Measurements from ENCODE around the gene TUBB3.
A peak's percentile ranks its signal among the peaks of the same experiment; 100 is the strongest.
"Not testable (repeated sequence)": the region's sequence is repeated elsewhere in the genome, so short reads cannot be mapped to it uniquely, and the experiment has no call there.

TUBB3 gene

GRCh38 chr16:89922884-89923639, at the start of gene TUBB3:
Gene TUBB3, plus strand, starts transcription at chr16:89923342. Its CDS starts 60 bp downstream, at chr16:89923402.
- DNase-seq: peak; percentile 72

DNA sequence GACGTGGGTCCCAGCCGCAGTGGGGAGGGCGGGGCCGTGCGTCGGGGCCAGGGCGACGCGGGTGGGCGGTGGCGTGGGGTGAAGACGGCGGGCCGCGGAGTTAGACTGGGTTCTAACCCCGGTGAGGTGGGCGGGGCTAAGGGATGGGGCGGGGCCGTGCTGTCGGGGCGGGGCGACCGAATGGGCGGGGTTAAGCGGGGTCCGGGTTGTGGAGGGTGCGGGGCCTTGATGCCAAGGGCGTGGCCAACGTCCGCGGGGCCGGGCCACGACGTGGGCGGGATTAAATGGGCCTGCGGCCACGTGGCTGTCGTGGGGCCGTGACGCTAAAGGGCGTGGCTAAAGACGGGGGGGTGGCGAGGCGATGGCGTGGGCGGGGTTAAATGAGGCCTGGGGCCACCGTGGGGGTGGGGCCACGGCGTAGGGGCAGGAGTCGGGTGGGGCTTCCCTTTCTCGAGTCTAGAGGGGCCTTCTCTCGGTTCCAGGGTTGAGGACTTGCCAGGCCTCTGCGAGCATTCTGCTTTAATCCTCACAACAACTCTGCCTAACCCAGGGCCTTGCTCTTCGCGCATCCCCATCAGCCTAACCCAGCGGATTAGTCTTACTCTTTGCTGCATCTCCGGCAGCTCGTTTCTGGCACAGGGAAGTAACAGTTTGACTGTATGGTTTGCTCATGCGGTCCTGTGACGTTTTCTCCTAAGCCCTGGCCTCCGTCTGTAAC, 49.0 kb upstream of the TUBB3 start:
- DNase-seq: peak; percentile 98

- not testable (repeated sequence) for DNase-seq
Measured at GRCh38 chr16:89879123-89879522, 44.0 kb upstream of the TUBB3 start.

DNA sequence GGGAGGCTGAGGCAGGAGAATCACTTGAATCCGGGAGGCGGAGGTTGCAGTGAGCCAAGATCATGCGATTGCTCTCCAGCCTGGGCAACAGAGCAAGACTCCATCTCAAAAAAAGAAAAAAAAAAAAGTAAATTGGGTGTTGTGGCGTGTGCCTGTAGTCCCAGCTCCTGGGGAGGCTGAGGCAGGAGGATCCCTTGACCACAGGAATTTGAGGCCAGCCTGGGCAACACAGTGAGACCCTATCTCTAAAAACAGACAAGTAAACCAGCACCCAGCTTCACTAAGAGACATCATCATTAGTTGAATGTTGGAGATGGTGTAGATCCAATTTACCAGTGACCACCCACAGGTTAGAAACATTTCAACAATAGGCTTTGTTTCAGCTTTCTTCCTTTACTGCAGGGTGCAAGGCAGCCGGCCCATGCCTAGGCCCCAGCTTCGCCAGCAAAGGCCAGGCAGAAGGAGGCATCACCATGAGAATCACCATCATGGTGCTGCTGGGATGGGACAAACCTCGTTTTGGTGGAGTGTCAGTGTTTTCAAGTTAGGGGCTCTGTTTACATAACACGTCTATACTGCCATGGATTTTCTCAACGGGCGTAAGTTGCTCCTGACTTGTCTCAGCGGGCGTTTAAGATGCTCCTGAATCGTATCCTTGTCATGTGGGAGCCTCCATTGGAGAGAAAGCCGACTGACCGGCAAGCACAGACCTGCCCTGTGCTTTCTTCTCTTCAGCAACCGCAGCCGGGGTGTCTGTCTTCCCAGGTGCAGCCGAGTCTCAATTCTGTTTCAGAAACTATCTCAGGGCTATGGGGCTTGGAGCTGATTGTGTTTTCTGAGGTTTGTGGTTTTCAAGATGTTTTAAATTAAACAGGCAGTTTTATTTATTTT, 42.4 kb upstream of the TUBB3 start:
- DNase-seq: no peak

DNA sequence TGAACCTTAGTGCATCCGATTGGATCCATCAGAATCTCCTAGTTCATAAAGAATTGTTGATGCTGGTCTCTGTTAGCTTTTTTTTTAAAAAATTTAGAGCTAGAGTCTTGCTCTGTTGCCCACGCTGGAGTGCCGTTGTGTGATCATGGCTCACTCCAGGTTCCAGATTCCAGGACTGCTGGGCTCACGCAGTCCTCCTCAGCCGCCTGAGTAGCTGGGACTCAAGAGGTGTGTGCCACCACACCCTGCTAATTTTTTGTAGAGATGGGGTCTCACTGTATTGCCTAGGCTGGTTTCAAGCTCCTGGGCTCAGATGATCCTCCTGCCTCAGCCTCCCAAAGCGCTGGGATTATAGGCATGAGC, 41.8 kb upstream of the TUBB3 start:
- no peak for DNase-seq

DNA sequence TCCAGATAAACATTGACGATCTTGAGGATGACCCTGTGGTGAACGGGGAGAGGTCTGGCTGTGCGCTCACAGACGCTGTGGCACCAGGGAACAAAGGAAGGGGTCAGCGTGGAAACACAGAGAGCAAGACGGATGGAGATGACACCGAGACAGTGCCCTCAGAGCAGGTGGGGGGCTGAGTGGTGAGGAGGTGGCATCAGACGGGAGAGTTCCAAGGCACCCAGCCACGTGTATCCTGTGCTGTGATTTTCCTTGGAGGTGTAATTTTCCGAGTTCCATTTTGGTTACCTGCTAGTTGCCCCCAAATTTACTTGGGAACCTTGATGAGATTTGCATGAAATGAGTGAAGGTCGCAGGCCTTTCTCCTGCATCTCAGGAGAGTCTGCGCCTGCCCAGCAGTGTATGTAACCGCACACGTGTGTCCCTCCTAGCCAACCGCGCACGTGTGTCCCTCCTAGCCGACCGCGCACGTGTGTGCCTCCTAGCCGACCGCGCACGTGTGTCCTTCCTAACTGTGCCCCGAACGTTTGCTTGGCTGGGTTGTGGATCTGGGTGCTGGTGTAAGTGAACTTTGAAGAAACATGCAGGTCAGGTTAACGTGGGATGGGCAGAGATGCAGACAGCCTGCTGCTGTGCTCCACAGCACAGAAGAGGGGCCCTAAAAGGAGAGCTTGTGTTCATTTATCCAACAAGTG, 39.6 kb upstream of the TUBB3 start:
- DNase-seq: no peak

- no peak for DNase-seq
Measured at GRCh38 chr16:89884041-89884421, 39.1 kb upstream of the TUBB3 start.

DNA sequence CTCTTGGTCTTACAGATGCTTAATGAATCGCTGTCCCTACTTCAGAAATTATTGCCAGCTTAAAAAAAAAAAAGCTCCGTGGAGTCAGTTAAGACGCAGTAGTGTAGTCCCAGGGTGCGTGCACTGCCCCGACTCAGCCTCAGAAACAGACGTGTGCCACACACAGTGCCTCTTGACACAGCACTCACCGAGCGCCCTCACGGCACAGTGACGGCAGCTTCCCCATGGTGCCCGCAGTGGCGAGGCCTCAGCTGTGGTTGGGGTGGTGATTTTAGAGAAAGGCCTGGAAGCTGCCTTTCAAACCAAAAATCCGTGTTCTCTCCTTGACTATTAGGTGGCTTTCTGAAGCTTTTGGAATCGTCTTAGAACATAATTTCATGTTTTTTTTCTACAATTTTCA, 35.9 kb upstream of the TUBB3 start:
- DNase-seq: no peak

- no peak for DNase-seq
Measured at GRCh38 chr16:89890200-89890599, 32.9 kb upstream of the TUBB3 start.

DNA sequence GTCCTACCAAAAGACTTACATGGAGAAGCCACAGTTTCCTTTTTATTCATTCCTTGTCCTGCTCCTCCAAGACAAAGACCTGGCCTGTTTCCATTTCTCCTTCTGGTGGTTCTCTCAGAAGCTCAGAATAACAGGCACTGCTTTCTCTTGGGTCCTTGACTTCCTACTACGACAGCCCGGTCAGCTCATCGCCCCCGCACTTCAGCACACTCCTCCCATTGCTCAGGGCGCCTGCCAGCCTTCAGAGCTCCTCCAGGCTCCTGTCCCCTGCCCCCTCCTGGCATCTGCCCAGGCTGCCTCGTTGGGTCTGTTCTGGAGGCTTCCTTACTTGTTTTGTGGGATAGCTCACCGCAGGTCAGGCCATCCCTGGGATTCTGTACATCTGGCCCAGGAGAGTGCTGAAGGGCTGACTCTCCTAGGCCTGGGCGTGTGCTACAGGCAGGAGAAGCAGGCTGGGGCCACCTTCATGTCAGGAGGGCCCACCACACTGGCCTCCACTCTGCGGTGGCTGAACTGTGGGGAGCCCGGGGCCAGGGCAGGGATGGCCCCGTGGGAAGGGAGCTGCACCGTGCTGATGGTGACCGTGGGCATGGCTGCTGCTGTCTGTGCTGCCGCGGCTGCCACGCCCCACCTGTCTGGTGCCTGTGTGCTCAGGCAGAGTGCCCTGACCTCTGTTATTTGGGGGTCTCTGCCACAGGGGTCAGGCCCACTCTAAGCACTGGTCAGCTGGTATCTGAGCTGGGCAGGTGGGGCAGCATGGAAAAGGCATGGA, 32.1 kb upstream of the TUBB3 start:
- DNase-seq: no peak

- no peak for DNase-seq
Measured at GRCh38 chr16:89892055-89892630, 31.0 kb upstream of the TUBB3 start.

GRCh38 chr16:89892635-89893034, 30.5 kb upstream of the TUBB3 start:
- no peak for DNase-seq

DNA sequence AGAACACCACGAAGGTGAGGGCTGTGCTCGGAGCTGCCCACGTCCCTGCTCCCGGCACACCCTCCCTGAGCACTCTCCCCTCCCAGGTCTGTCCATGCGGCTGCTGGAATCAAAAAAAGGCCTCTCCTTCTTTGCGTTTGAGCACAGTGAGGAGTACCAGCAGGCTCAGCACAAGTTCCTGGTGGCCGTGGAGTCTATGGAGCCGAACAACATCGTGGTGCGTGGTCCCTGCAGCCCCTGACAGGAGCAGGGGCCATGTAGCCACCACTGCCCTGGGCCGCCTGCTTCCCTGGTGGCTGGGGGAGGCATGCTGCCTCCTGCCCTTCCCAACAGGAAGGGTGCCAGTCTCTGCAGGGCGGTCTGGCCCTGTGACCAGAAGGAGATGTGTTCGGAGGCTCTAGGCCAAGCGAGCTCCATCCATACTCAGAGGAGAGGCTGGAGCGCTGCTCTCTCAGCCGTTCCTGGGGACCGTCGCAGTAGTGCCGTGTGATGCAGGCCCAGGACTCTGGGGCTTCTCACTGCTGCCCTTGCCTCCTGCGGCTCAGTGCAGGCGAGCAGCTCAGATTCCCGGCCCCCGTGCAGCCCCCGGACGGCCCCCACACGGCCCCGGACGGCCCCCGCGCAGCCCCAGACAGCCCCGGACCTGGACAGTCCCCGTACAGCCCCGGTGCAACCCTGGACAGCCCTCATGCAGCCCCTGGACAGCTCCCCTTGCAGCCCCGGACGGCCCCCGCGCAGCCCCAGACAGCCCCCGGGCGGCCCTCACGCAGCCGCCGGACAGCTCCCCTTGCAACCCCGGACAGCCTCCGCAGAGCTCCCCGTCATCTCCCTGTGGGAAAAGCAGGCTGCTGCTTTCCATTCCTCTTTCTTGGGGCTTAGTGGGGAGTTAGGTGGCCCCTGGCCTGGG, 29.2 kb upstream of the TUBB3 start:
- DNase-seq: peak; percentile 17

- DNase-seq: peak; percentile 10
Measured at GRCh38 chr16:89895482-89896250, 27.5 kb upstream of the TUBB3 start.

DNA sequence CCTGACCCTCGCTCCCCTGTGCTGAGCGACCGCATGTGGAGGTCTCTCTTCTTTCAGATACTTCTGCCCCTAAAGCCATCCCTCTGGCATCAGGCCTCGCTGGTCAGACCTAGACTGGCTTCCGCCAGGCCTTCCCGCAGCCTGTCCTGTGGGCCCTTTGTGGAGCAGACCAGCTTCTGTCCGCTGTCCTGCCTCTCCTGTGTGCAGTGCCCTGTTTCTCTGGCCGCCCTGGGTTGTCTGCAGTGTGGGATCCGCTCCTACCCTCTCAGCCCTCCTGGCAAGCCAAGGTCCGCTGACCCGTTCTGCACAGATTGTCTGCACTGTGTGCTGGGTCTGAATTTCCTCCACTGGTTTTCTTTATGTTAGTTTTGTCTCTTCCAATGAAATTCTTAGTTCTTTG, 25.9 kb upstream of the TUBB3 start:
- no peak for DNase-seq

DNA sequence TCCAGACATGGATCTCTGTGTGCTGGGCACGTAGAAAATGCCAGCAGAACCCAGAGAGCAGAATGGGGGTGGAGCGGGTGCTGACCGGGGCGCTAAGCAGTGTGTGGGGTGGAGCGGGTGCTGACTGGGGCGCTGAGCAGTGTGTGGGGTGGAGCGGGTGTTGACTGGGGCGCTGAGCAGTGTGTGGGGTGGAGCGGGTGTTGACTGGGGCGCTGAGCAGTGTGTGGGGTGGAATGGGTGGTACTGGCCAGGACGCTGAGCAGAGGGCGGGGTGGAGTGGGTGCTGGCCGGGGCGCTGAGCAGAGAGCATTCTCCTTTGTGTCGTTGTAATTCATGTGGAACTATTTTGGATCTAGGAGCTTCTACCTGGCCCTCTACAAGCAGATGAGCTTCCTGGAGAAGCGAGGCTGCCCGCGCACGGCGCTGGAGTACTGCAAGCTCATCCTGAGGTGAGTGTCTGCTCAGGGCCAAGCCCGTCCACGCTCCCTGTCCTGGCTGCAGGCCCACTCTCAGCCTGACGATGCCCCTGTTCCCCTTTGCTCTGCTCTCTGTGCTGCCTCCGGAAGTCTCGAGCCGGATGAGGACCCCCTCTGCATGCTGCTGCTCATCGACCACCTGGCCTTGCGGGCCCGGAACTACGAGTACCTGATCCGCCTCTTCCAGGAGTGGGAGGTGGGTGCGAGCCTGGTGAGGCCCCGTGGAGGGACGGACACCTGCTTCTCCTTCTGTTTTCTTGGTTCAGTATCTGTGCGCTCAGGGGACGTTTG, 24.8 kb upstream of the TUBB3 start:
- peak; percentile 17 for DNase-seq

GRCh38 chr16:89899879-89900481, 23.2 kb upstream of the TUBB3 start:
- DNase-seq: peak; percentile 8

DNA sequence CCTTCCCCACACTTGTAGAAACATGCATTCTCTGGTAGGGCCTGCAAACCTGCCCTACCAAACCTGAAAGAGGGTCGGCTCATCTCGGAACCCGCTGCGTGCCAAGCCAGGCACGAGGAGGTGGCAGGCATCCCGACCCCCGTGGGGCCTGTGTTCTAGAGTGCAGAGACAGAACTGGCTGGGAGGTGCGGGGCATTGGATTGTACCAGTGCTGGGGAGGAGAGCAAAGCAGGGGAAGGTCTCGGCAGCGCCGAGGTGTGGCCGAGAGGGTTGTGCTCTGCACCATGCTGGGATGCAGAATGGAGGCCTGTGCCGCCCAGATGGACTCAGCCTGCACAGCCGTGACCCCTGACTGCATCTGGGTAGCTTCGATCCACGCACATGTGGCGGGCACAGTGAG, 22.3 kb upstream of the TUBB3 start:
- peak; percentile 11 for DNase-seq

DNA sequence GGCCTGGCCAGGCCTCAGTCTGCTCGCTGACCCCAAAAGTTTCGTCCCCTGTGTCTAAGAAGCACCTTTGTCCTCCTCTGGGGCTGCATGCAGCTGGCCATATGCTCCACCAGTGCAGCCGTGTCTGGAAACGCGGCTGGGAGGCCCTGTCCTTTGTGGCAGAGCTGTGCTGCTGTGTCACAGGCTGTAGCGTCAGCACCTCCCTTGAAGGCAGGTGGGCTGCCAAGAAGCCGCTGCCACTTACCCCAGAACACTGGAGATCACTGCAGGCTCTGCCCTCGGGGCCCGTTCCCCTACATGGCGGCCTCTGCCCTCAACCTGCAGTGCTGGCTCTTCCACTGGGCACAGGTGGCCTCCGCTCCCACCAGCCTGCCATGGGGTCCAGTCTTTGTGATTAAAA, 20.2 kb upstream of the TUBB3 start:
- DNase-seq: peak; percentile 17

All from femur (tissue), 1 donor.